SK-N-SH treated with all-trans-retinoic acid at 6 μM for 48 hours (cell line): ENCODE data around the gene PAX1.

Experiments
- ATAC-seq: fragments of 200-7000 bp; cut with Tn5 transposase; 3 replicates; pipeline ENCODE4 v1.9.1; 2020; ENCODE audit warnings: mild to moderate bottlenecking, moderate library complexity
- ARNTL ChIP-seq: fragments of 450-650 bp; formaldehyde crosslinking; IDR thresholded peaks from 2 replicates; pipeline ENCODE4 v1.5.0; 2020; ENCODE audit warnings: low read depth, mild to moderate bottlenecking, moderate library complexity, borderline replicate concordance
- BACH2 ChIP-seq: fragments of 250-450 bp; sonication (Bioruptor Pico); IDR thresholded peaks from 2 replicates; pipeline ENCODE4 v1.9.0; 2021; ENCODE audit warnings: mild to moderate bottlenecking, borderline replicate concordance
- CSDC2 ChIP-seq: fragments of 250-450 bp; sonication (Bioruptor Pico); IDR thresholded peaks from 2 replicates; pipeline ENCODE4 v1.5.0; 2020; ENCODE audit warnings: mild to moderate bottlenecking, moderate library complexity
- ESRRG ChIP-seq: fragments of 250-450 bp; sonication (Bioruptor Pico); IDR thresholded peaks from 2 replicates; pipeline ENCODE4 v1.6.1; 2021; ENCODE audit warnings: mild to moderate bottlenecking
- GLIS3 ChIP-seq: fragments of 250-450 bp; sonication (Bioruptor Pico); IDR thresholded peaks from 2 replicates; pipeline ENCODE4 v1.5.0; 2020; ENCODE audit warnings: mild to moderate bottlenecking, moderate library complexity
- ISL1 ChIP-seq: fragments of 250-450 bp; sonication (Bioruptor Pico); IDR thresholded peaks from 2 replicates; pipeline ENCODE4 v2.1.2; 2022; ENCODE audit warnings: mild to moderate bottlenecking, moderate library complexity
- OSR1 ChIP-seq: fragments of 250-450 bp; sonication (Bioruptor Pico); IDR thresholded peaks from 2 replicates; pipeline ENCODE4 v1.8.0; 2022; ENCODE audit warnings: moderate library complexity, mild to moderate bottlenecking, inconsistent platforms
- PPARA ChIP-seq: fragments of 250-450 bp; sonication (Bioruptor Pico); IDR thresholded peaks from 2 replicates; pipeline ENCODE4 v1.5.0; 2020; ENCODE audit warnings: mild to moderate bottlenecking, borderline replicate concordance
- RARB ChIP-seq: fragments of 250-450 bp; sonication (Bioruptor Pico); IDR thresholded peaks from 2 replicates; pipeline ENCODE4 v1.8.0; 2021; ENCODE audit warnings: mild to moderate bottlenecking, moderate library complexity
- SNAI2 ChIP-seq: fragments of 250-450 bp; sonication (Bioruptor Pico); IDR thresholded peaks from 2 replicates; pipeline ENCODE4 v1.5.0; 2020; ENCODE audit warnings: mild to moderate bottlenecking, moderate library complexity
- TCF4 ChIP-seq: fragments of 250-450 bp; sonication (Bioruptor Pico); IDR thresholded peaks from 2 replicates; pipeline ENCODE4 v1.8.0; 2021; ENCODE audit warnings: mild to moderate bottlenecking, moderate library complexity, borderline replicate concordance
- TOX ChIP-seq: fragments of 250-450 bp; sonication (Bioruptor Pico); IDR thresholded peaks from 2 replicates; pipeline ENCODE4 v1.8.0; 2021; ENCODE audit warnings: mild to moderate bottlenecking, moderate library complexity, borderline replicate concordance
- ZC3H10 ChIP-seq: fragments of 250-450 bp; sonication (Bioruptor Pico); IDR thresholded peaks from 2 replicates; pipeline ENCODE4 v1.5.1; 2021; ENCODE audit warnings: mild to moderate bottlenecking, moderate library complexity
- ZFP3 ChIP-seq: fragments of 250-450 bp; sonication (Bioruptor Pico); IDR thresholded peaks from 2 replicates; pipeline ENCODE4 v1.5.0; 2020; ENCODE audit warnings: mild to moderate bottlenecking, moderate library complexity
- ZFP30 ChIP-seq: fragments of 450-650 bp; formaldehyde crosslinking; IDR thresholded peaks from 2 replicates; pipeline ENCODE4 v1.5.0; 2022; ENCODE audit warnings: mild to moderate bottlenecking, moderate library complexity
- ZNF565 ChIP-seq: fragments of 450-650 bp; formaldehyde crosslinking; conservative IDR thresholded peaks from 2 replicates; pipeline ENCODE4 v1.5.0; 2020; ENCODE audit warnings: low read depth, mild to moderate bottlenecking, moderate library complexity
- ZNF8 ChIP-seq: fragments of 450-650 bp; formaldehyde crosslinking; IDR thresholded peaks from 2 replicates; pipeline ENCODE4 v1.5.0; 2020; ENCODE audit warnings: mild to moderate bottlenecking, moderate library complexity
- TF ChIP-seq, protein P1 (sequence below): fragments of 250-450 bp; sonication (Bioruptor Pico); IDR thresholded peaks from 2 replicates; pipeline ENCODE4 v1.8.0; 2020; ENCODE audit warnings: mild to moderate bottlenecking, moderate library complexity, borderline replicate concordance
- TF ChIP-seq, protein P2 (sequence below): fragments of 250-450 bp; sonication (Bioruptor Pico); IDR thresholded peaks from 2 replicates; pipeline ENCODE4 v1.5.0; 2020; ENCODE audit warnings: mild to moderate bottlenecking, moderate library complexity
- TF ChIP-seq, protein P3 (sequence below): fragments of 250-450 bp; sonication (Bioruptor Pico); IDR thresholded peaks from 2 replicates; pipeline ENCODE4 v1.5.1; 2021; ENCODE audit warnings: mild to moderate bottlenecking, moderate library complexity
- TF ChIP-seq, protein P4 (sequence below): fragments of 250-450 bp; sonication (Bioruptor Pico); IDR thresholded peaks from 2 replicates; pipeline ENCODE4 v1.8.0; 2021; ENCODE audit warnings: low read depth, mild to moderate bottlenecking, moderate library complexity, borderline replicate concordance
- TF ChIP-seq, protein P5 (sequence below): fragments of 250-450 bp; sonication (Bioruptor Pico); IDR thresholded peaks from 2 replicates; pipeline ENCODE4 v1.5.1; 2020; ENCODE audit warnings: low read depth, mild to moderate bottlenecking, moderate library complexity

Gene PAX1

DNA sequence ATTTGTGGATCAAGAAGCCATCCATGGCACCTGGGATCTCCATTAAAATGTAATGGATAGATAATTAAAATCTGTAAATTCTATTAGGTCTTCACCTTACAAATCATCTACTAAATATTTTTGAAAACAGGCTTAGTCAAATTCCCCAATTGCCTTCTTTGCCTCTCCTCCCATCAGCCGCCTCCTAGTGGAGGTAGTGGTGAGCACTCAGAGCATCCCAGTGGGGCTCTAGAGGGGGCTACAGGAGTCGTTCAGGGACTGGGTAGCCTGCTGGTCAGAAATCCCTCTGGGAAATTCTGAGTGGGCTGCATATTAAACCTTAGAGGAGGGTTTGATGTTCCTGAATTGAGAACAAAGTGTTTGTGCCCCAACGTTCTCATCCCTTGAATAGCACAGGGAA is 20.8 kb upstream of the PAX1 start:
- TF ChIP-seq, protein P1, sequence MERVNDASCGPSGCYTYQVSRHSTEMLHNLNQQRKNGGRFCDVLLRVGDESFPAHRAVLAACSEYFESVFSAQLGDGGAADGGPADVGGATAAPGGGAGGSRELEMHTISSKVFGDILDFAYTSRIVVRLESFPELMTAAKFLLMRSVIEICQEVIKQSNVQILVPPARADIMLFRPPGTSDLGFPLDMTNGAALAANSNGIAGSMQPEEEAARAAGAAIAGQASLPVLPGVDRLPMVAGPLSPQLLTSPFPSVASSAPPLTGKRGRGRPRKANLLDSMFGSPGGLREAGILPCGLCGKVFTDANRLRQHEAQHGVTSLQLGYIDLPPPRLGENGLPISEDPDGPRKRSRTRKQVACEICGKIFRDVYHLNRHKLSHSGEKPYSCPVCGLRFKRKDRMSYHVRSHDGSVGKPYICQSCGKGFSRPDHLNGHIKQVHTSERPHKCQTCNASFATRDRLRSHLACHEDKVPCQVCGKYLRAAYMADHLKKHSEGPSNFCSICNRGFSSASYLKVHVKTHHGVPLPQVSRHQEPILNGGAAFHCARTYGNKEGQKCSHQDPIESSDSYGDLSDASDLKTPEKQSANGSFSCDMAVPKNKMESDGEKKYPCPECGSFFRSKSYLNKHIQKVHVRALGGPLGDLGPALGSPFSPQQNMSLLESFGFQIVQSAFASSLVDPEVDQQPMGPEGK (CRISPR knock-in tag): no peak
- TF ChIP-seq SNAI2 (CRISPR knock-in tag) (no peak), ZNF8 (CRISPR knock-in tag) (no peak), ZC3H10 (CRISPR knock-in tag) (no peak), ARNTL (CRISPR knock-in tag) (no peak), ZFP30 (CRISPR knock-in tag) (no peak), RARB (CRISPR knock-in tag) (no peak), ZNF565 (CRISPR knock-in tag) (no peak), TOX (no peak), CSDC2 (no peak), ISL1 (no peak)
- TF ChIP-seq, protein P2, sequence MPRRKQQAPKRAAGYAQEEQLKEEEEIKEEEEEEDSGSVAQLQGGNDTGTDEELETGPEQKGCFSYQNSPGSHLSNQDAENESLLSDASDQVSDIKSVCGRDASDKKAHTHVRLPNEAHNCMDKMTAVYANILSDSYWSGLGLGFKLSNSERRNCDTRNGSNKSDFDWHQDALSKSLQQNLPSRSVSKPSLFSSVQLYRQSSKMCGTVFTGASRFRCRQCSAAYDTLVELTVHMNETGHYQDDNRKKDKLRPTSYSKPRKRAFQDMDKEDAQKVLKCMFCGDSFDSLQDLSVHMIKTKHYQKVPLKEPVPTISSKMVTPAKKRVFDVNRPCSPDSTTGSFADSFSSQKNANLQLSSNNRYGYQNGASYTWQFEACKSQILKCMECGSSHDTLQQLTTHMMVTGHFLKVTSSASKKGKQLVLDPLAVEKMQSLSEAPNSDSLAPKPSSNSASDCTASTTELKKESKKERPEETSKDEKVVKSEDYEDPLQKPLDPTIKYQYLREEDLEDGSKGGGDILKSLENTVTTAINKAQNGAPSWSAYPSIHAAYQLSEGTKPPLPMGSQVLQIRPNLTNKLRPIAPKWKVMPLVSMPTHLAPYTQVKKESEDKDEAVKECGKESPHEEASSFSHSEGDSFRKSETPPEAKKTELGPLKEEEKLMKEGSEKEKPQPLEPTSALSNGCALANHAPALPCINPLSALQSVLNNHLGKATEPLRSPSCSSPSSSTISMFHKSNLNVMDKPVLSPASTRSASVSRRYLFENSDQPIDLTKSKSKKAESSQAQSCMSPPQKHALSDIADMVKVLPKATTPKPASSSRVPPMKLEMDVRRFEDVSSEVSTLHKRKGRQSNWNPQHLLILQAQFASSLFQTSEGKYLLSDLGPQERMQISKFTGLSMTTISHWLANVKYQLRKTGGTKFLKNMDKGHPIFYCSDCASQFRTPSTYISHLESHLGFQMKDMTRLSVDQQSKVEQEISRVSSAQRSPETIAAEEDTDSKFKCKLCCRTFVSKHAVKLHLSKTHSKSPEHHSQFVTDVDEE (CRISPR knock-in tag): no peak
- TF ChIP-seq, protein P3, sequence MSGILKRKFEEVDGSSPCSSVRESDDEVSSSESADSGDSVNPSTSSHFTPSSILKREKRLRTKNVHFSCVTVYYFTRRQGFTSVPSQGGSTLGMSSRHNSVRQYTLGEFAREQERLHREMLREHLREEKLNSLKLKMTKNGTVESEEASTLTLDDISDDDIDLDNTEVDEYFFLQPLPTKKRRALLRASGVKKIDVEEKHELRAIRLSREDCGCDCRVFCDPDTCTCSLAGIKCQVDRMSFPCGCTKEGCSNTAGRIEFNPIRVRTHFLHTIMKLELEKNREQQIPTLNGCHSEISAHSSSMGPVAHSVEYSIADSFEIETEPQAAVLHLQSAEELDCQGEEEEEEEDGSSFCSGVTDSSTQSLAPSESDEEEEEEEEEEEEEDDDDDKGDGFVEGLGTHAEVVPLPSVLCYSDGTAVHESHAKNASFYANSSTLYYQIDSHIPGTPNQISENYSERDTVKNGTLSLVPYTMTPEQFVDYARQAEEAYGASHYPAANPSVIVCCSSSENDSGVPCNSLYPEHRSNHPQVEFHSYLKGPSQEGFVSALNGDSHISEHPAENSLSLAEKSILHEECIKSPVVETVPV: no peak
- TF ChIP-seq, protein P4, sequence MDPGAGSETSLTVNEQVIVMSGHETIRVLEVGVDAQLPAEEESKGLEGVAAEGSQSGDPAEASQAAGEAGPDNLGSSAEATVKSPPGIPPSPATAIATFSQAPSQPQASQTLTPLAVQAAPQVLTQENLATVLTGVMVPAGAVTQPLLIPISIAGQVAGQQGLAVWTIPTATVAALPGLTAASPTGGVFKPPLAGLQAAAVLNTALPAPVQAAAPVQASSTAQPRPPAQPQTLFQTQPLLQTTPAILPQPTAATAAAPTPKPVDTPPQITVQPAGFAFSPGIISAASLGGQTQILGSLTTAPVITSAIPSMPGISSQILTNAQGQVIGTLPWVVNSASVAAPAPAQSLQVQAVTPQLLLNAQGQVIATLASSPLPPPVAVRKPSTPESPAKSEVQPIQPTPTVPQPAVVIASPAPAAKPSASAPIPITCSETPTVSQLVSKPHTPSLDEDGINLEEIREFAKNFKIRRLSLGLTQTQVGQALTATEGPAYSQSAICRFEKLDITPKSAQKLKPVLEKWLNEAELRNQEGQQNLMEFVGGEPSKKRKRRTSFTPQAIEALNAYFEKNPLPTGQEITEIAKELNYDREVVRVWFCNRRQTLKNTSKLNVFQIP (CRISPR knock-in tag): no peak
- no peak for ATAC-seq

DNA sequence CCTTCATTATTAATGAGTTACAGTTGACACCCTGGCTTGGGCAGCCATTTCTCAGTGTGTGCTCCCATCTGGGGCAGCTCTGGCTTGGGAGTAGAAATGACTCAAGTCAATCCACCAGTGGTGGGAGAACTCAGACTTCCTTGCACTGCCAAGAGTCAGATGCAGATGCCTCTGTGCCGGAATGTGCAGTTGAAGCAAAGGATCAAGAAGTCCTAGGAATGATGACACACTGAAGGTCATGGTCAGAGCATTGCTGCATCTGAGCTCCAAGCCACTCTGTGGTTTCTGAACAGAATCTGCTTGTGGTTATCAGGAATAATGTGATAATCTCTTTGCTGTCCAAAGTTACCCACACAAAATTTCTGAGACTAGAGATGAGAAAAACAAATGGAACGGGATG is 19.5 kb upstream of the PAX1 start:
- ATAC-seq: no peak
- TF ChIP-seq ARNTL (CRISPR knock-in tag): no peak
- no peak for TF ChIP-seq ZNF8 (CRISPR knock-in tag)
- no peak for TF ChIP-seq OSR1 (CRISPR knock-in tag)
- no peak for TF ChIP-seq PPARA (CRISPR knock-in tag)
- TF ChIP-seq ZNF565 (CRISPR knock-in tag): no peak
- no peak for TF ChIP-seq ESRRG (CRISPR knock-in tag)
- TF ChIP-seq TOX: no peak
- TF ChIP-seq, protein P5, sequence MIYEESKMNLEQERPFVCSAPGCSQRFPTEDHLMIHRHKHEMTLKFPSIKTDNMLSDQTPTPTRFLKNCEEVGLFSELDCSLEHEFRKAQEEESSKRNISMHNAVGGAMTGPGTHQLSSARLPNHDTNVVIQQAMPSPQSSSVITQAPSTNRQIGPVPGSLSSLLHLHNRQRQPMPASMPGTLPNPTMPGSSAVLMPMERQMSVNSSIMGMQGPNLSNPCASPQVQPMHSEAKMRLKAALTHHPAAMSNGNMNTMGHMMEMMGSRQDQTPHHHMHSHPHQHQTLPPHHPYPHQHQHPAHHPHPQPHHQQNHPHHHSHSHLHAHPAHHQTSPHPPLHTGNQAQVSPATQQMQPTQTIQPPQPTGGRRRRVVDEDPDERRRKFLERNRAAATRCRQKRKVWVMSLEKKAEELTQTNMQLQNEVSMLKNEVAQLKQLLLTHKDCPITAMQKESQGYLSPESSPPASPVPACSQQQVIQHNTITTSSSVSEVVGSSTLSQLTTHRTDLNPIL: no peak
- TF ChIP-seq, protein P4 (CRISPR knock-in tag): no peak
- no peak for TF ChIP-seq ZFP30 (CRISPR knock-in tag)
- no peak for TF ChIP-seq ISL1
- TF ChIP-seq ZFP3 (CRISPR knock-in tag): no peak
- TF ChIP-seq BACH2 (CRISPR knock-in tag): no peak
- TF ChIP-seq, protein P1 (CRISPR knock-in tag): no peak
- TF ChIP-seq, protein P3: no peak
- TF ChIP-seq, protein P2 (CRISPR knock-in tag): no peak
- no peak for TF ChIP-seq GLIS3 (CRISPR knock-in tag)
- TF ChIP-seq TCF4 (CRISPR knock-in tag): no peak
